HG02981 (cell line): ENCODE data around the gene SLC9A8.
"Not testable (repeated sequence)": the region's sequence is repeated elsewhere in the genome, so short reads cannot be mapped to it uniquely, and the experiment has no call there.

Source experiments
- ATAC-seq: cut with Tn5 transposase; IDR thresholded peaks from one replicate; pipeline ENCODE4 v1.9.1; 2021; ENCODE audit warnings: mild to moderate bottlenecking, moderate library complexity; ENCODE audit not compliant: unreplicated experiment

Gene SLC9A8

GRCh38 chr20:49891476-49892110 is 79.0 kb downstream of the SLC9A8 start:
- no peak for ATAC-seq

- ATAC-seq: no peak
These were observed 79.6 kb downstream of the SLC9A8 start for GRCh38 chr20:49892260-49892659.

GRCh38 chr20:49892817-49893216 is 80.2 kb downstream of the SLC9A8 start:
- no peak for ATAC-seq

GRCh38 chr20:49893242-49894072 is 80.8 kb downstream of the SLC9A8 start:
- ATAC-seq: no peak

- ATAC-seq: no peak
These were observed 81.4 kb downstream of the SLC9A8 start for GRCh38 chr20:49894073-49894470.

GRCh38 chr20:49895474-49896093 is 83.0 kb downstream of the SLC9A8 start:
- not testable (repeated sequence) for ATAC-seq

- no peak for ATAC-seq
These were observed 83.6 kb downstream of the SLC9A8 start for GRCh38 chr20:49896204-49896603.

- ATAC-seq: no peak
These were observed 87.1 kb downstream of the SLC9A8 start for GRCh38 chr20:49899541-49900383.

- no peak for ATAC-seq
These were observed 89.0 kb downstream of the SLC9A8 start for GRCh38 chr20:49901588-49901987.

GRCh38 chr20:49904440-49905214 is 92.0 kb downstream of the SLC9A8 start:
- ATAC-seq: no peak

GRCh38 chr20:49905415-49906091 is 92.9 kb downstream of the SLC9A8 start:
- no peak for ATAC-seq

- no peak for ATAC-seq
These were observed 93.5 kb downstream of the SLC9A8 start for GRCh38 chr20:49906101-49906604.

GRCh38 chr20:49906615-49907154 is 94.1 kb downstream of the SLC9A8 start:
- ATAC-seq: no peak

GRCh38 chr20:49907405-49908257 is 95.0 kb downstream of the SLC9A8 start:
- ATAC-seq: no peak

GRCh38 chr20:49908258-49908565 is 95.6 kb downstream of the SLC9A8 start:
- no peak for ATAC-seq

GRCh38 chr20:49909499-49910339 is 97.1 kb downstream of the SLC9A8 start:
- ATAC-seq: no peak

GRCh38 chr20:49910340-49910706 is 97.7 kb downstream of the SLC9A8 start:
- no peak for ATAC-seq
